Keratinocyte (primary cell): ENCODE data around the gene TMEM135. TPM values are rescaled to one million over a fixed set of nuclear protein-coding genes. Genes with fewer than 3 reads are reported as not detected.

Experiments
- DNase-seq: peaks from one replicate; pipeline ENCODE4 v3.0.0-alpha.2; 2011; ENCODE audit warnings: low read depth, missing footprints, low spot score
- FAIRE-seq: peaks from 2 replicates; lab custom pipeline; 2011; peaks lifted over from hg19 to GRCh38; lab: Jason Lieb, UNC
- H2AFZ ChIP-seq: 2 replicates; pipeline ENCODE4 v1.6.0; 2012; ENCODE audit warnings: low read length, control low read depth, inconsistent platforms; ENCODE audit not compliant: control insufficient read depth
- H3K27ac ChIP-seq: 2 replicates; pipeline ENCODE4 v1.5.1; 2011; ENCODE audit warnings: low read length; ENCODE audit not compliant: control insufficient read depth, insufficient read depth
- H3K27me3 ChIP-seq: 3 replicates; pipeline ENCODE4 v1.6.0; 2011; ENCODE audit warnings: low read length; ENCODE audit not compliant: control insufficient read depth, insufficient read depth; ENCODE audit errors: extremely low read depth
- H3K36me3 ChIP-seq, 2 experiments: 2 replicates in 1 of 2; 3 replicates in 1 of 2; pipeline ENCODE4 v1.5.1; 2011; ENCODE audit warnings: low read length in 2 of 2, mild to moderate bottlenecking in 1 of 2; ENCODE audit not compliant: control insufficient read depth in 2 of 2, insufficient read depth in 2 of 2; ENCODE audit errors: extremely low read depth in 1 of 2
- H3K4me1 ChIP-seq: 3 replicates; pipeline ENCODE4 v1.5.1; 2011; ENCODE audit warnings: low read length; ENCODE audit not compliant: control insufficient read depth, insufficient read depth; ENCODE audit errors: extremely low read depth
- H3K4me2 ChIP-seq: 3 replicates; pipeline ENCODE4 v1.6.0; 2011; ENCODE audit warnings: low read depth, low read length; ENCODE audit not compliant: control insufficient read depth, insufficient read depth; ENCODE audit errors: extremely low read depth
- H3K4me3 ChIP-seq, 3 experiments: fragments of 200-600 bp in 1 of 3; sonication (generic) in 1 of 3; 2 replicates in 2 of 3; 3 replicates in 1 of 3; pipeline ENCODE4 v1.5.1; 2011 to 2016; ENCODE audit warnings: low read length in 3 of 3, mild to moderate bottlenecking in 3 of 3, control low read depth in 2 of 3, inconsistent platforms in 1 of 3, low read depth in 1 of 3, mixed read lengths in 1 of 3, mixed run types in 1 of 3, moderate library complexity in 1 of 3; ENCODE audit not compliant: control insufficient read depth in 2 of 3, insufficient read depth in 2 of 3; ENCODE audit errors: extremely low read depth in 1 of 3
- H3K79me2 ChIP-seq: 2 replicates; pipeline ENCODE4 v1.6.0; 2012; ENCODE audit warnings: low read length; ENCODE audit not compliant: control insufficient read depth, insufficient read depth
- H3K9ac ChIP-seq: 3 replicates; pipeline ENCODE4 v1.6.0; 2011; ENCODE audit warnings: low read length; ENCODE audit not compliant: control insufficient read depth, insufficient read depth; ENCODE audit errors: extremely low read depth
- H3K9me1 ChIP-seq: 3 replicates; pipeline ENCODE4 v1.6.0; 2011; ENCODE audit warnings: low read length; ENCODE audit not compliant: control insufficient read depth, insufficient read depth; ENCODE audit errors: extremely low read depth
- H3K9me3 ChIP-seq: 2 replicates; pipeline ENCODE4 v1.5.1; 2012; ENCODE audit warnings: low read depth, low read length; ENCODE audit not compliant: control insufficient read depth
- H4K20me1 ChIP-seq: 3 replicates; pipeline ENCODE4 v1.6.0; 2011; ENCODE audit warnings: low read length; ENCODE audit not compliant: control insufficient read depth, insufficient read depth; ENCODE audit errors: extremely low read depth
- EZH2 ChIP-seq: IDR thresholded peaks from one replicate; pipeline ENCODE4 v1.6.1; 2012; ENCODE audit warnings: inconsistent platforms, mild to moderate bottlenecking, low read length, moderate library complexity
- dilution Hi-C: fragments of 300-500 bp; cut with MboI; formaldehyde crosslinking; loops from one replicate; pipeline ENCODE4 v1.7.0; 2020; ENCODE audit warnings: low sequenced_read_pairs; ENCODE audit not compliant: extremely low pct_ligation_motif_present
- polyA plus RNA-seq, 5 experiments: library from polyadenylated mRNA; depleted of rRNA in 3 of 5; stranded (reverse) in 3 of 5; stranded (forward) in 1 of 5; unstranded in 1 of 5; fragments of >200 nt; gene quantifications; 1 replicate in 1 of 5; 2 replicates in 3 of 5; 3 replicates in 1 of 5; pipeline versions ENCODE4 v1.2.1 to v1.2.3, GENCODE V29; 2011 to 2012; ENCODE audit warnings: missing spikeins in 2 of 5, low read depth in 1 of 5, low replicate concordance in 1 of 5
- TF ChIP-seq, protein P1 (sequence below), 3 experiments: IDR thresholded peaks in 1 of 3; conservative IDR thresholded peaks in 1 of 3; optimal IDR thresholded peaks in 1 of 3; 2 replicates in 2 of 3; 3 replicates in 1 of 3; pipeline versions ENCODE3 to v1.5.1; 2011; ENCODE audit warnings: low read length in 3 of 3, mild to moderate bottlenecking in 3 of 3, moderate library complexity in 2 of 3, control low read depth in 1 of 3, inconsistent platforms in 1 of 3; ENCODE audit not compliant: insufficient read depth in 2 of 3; ENCODE audit errors: extremely low read depth in 1 of 3

TMEM135 gene
- polyA plus RNA-seq, 1 donor (not counting 4 experiments of a cell fraction or from before 2014, with no cell fraction given): 15.0 TPM

DNA sequence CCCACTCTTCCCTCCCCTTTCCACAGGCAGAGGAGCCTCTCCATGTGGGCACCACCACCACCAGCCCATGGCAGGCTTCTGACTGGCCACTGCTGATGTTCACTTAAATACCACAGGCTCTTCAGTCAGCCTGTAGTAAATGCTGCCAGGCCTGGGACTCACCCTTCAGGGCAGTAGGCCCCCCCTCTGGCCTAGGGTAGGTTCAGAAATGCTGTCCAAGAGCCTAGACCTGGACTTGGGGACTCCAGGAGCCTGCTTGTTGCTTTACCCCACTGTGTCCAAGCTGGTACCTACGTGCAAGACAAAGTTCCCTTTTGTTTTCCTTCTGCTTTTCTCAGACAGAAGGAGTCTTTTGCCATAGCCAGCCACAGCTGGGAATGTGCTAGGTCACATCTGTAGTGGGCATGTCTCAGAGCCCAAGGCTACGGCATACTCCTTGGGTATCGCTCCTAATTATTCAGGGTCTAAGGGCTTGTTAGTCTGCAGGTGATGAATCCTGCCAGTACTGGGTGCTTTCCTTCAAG, 38.6 kb downstream of the TMEM135 start:
- Histone ChIP-seq H3K9me3 (no peaks in the 10 kb centered on the region), H3K79me2 (no peaks in the 10 kb centered on the region), H3K9me1 (no peaks in the 10 kb centered on the region), H2AFZ (no peak overlapping the region), H3K36me3 (peaks cover 0 to 2% of the 10 kb centered on the region in 2 experiments), H4K20me1 (no peaks in the 10 kb centered on the region), H3K27ac (no peak overlapping the region), H3K4me3 (no peak overlapping the region), H3K27me3 (no peaks in the 10 kb centered on the region), H3K9ac (no peak overlapping the region), H3K4me2 (no peak overlapping the region), H3K4me1 (no peaks in the 10 kb centered on the region)
- FAIRE-seq (no peak), DNase-seq (no peak)
- no peak for TF ChIP-seq EZH2
- TF ChIP-seq, protein P1, sequence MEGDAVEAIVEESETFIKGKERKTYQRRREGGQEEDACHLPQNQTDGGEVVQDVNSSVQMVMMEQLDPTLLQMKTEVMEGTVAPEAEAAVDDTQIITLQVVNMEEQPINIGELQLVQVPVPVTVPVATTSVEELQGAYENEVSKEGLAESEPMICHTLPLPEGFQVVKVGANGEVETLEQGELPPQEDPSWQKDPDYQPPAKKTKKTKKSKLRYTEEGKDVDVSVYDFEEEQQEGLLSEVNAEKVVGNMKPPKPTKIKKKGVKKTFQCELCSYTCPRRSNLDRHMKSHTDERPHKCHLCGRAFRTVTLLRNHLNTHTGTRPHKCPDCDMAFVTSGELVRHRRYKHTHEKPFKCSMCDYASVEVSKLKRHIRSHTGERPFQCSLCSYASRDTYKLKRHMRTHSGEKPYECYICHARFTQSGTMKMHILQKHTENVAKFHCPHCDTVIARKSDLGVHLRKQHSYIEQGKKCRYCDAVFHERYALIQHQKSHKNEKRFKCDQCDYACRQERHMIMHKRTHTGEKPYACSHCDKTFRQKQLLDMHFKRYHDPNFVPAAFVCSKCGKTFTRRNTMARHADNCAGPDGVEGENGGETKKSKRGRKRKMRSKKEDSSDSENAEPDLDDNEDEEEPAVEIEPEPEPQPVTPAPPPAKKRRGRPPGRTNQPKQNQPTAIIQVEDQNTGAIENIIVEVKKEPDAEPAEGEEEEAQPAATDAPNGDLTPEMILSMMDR (optimal IDR thresholded peaks at IDR 0.05 in 1 of 3, IDR thresholded peaks at IDR 0.05 in 1 of 3, conservative IDR thresholded peaks at IDR 0.05 in 1 of 3; ENCODE audit: extremely low read depth in 1 of 3, insufficient read depth in 2 of 3, low read length in 3 of 3): no peak
- dilution Hi-C loops: no loop called here

DNA sequence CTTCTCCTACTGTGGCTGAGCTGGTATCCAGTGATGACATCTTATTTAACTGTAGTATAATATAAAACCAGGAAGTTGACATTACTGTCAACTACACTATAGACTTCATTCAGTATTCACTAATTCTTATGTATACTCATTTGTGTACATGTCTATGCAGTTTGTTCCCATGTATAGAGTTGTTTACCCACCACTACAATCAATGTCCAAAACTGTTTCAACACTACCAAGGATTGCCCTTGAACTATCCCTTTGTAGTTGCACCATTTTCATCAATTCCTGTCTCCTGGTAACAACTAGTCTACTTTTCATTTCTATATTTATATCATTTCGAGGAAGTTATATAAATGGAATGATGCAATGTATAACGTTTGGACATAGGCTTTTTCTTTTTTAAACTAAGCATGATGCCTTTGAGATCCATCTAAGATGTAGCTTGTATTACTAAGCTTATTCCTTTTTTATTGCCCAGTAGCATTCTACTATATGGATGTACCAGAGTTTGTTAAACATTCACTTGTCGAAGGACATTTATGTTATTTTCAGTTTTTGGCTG, 39.2 kb downstream of the TMEM135 start:
- H3K4me2 ChIP-seq: no peak overlapping the region
- no peaks in the 10 kb centered on the region for H3K79me2 ChIP-seq
- H3K36me3 ChIP-seq: peaks cover 0 to 2% of the 10 kb centered on the region in 2 experiments
- H3K9me1 ChIP-seq: no peaks in the 10 kb centered on the region
- FAIRE-seq (no peak), DNase-seq (no peak)
- no peak overlapping the region for H3K9ac ChIP-seq
- H3K4me1 ChIP-seq: no peaks in the 10 kb centered on the region
- H3K9me3 ChIP-seq: no peaks in the 10 kb centered on the region
- no peak overlapping the region for H3K27ac ChIP-seq
- dilution Hi-C loops: no loop called here
- no peaks in the 10 kb centered on the region for H3K27me3 ChIP-seq
- no peak overlapping the region for H2AFZ ChIP-seq
- H3K4me3 ChIP-seq: no peak overlapping the region
- no peak for TF ChIP-seq EZH2
- TF ChIP-seq, protein P1 (optimal IDR thresholded peaks at IDR 0.05 in 1 of 3, IDR thresholded peaks at IDR 0.05 in 1 of 3, conservative IDR thresholded peaks at IDR 0.05 in 1 of 3; ENCODE audit: extremely low read depth in 1 of 3, insufficient read depth in 2 of 3, low read length in 3 of 3): no peak
- no peaks in the 10 kb centered on the region for H4K20me1 ChIP-seq
